Endothelial cell (in vitro differentiated cells): Measurements from ENCODE around the gene VANGL1. TPM values are rescaled to one million over a fixed set of nuclear protein-coding genes. Genes with fewer than 3 reads are reported as not detected.
A peak's percentile ranks its signal among the peaks of the same experiment; 100 is the strongest.

Source experiments
- DNase-seq: peaks from one replicate; pipeline ENCODE4 v3.0.0; 2021; ENCODE audit warnings: low spot score
- H3K27ac Mint-ChIP-seq: one replicate; pipeline ENCODE4 v1.8.0; 2021; ENCODE audit warnings: mixed read lengths, inconsistent platforms; ENCODE audit not compliant: unreplicated experiment
- H3K27me3 Mint-ChIP-seq: one replicate; pipeline ENCODE4 v1.8.0; 2021; ENCODE audit warnings: mild to moderate bottlenecking, moderate library complexity, mixed read lengths, inconsistent platforms; ENCODE audit not compliant: unreplicated experiment
- H3K36me3 Mint-ChIP-seq: one replicate; pipeline ENCODE4 v1.8.0; 2021; ENCODE audit warnings: mild to moderate bottlenecking, low read depth, mixed read lengths, inconsistent platforms; ENCODE audit not compliant: unreplicated experiment
- H3K4me1 Mint-ChIP-seq: one replicate; pipeline ENCODE4 v1.8.0; 2021; ENCODE audit warnings: mild to moderate bottlenecking, mixed read lengths, inconsistent platforms; ENCODE audit not compliant: unreplicated experiment
- H3K4me3 Mint-ChIP-seq: one replicate; pipeline ENCODE4 v1.8.0; 2021; ENCODE audit warnings: mild to moderate bottlenecking, mixed read lengths, inconsistent platforms; ENCODE audit not compliant: unreplicated experiment
- H3K9me3 Mint-ChIP-seq: one replicate; pipeline ENCODE4 v1.8.0; 2021; ENCODE audit warnings: mixed read lengths, inconsistent platforms; ENCODE audit not compliant: unreplicated experiment
- total RNA-seq: library from RNA; stranded (reverse); fragmentation: NEBNext Ultra II Directional; extraction: Animal tissue kit (Norgen Biotek cat#: 25700); gene quantifications from one replicate; pipeline ENCODE4 v1.2.1, GENCODE V29; 2021; ENCODE audit not compliant: unreplicated experiment
- TF ChIP-seq, protein P1 (sequence below): fragments of 200-600 bp; sonication (generic); IDR thresholded peaks from one replicate; pipeline ENCODE4 v1.5.0; 2021; ENCODE audit warnings: antibody characterized with exemption; ENCODE audit not compliant: unreplicated experiment

The VANGL1 gene
- total RNA-seq, 1 donor from 2014 or later, result 14.9 TPM

DNA sequence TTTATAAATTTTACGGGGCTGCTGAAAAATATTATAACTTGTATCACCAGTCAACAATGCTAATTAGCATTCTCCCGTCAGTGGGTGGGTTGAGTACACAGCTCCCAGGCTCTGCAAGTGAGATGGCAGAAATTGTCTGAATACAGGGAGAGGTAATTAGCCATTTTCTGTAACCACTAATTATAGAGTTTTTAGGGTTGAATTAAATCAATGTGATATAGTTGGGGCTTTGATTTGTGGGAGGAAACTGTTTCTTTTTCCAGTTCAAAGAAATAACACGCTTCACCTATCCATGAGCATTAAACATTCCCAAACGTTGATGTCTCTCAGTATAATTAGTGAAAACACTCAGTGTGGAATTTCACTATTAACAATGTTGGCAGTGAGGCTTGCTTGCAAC lies 1.5 kb downstream of the VANGL1 start:
- no peak for DNase-seq
- peaks cover 21% of the 10 kb centered on the region for H3K36me3 Mint-ChIP-seq

DNA sequence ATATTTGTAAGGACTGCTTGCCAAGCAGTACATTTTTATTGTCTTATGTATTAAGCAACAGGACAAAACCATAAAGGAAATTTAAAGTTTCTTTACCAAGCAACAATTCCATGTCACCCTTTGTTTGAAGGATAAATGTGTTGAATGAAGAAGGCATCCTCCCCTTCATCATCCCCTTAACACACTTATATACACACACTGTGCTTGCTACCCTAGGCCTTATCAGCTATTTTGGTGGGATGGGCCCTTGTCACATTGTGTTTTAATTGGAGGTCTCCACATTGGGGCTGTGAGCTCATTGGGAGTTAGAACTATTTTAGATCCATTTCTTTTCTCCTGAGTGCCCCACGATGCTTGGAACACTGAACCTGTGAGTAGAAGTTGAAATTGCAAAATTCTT lies 1.9 kb downstream of the VANGL1 start:
- H3K36me3 Mint-ChIP-seq, result peaks cover 21% of the 10 kb centered on the region
- H3K27me3 Mint-ChIP-seq, result peaks cover 14% of the 10 kb centered on the region
- H3K9me3 Mint-ChIP-seq, result peaks cover 5% of the 10 kb centered on the region
- TF ChIP-seq, protein P1, sequence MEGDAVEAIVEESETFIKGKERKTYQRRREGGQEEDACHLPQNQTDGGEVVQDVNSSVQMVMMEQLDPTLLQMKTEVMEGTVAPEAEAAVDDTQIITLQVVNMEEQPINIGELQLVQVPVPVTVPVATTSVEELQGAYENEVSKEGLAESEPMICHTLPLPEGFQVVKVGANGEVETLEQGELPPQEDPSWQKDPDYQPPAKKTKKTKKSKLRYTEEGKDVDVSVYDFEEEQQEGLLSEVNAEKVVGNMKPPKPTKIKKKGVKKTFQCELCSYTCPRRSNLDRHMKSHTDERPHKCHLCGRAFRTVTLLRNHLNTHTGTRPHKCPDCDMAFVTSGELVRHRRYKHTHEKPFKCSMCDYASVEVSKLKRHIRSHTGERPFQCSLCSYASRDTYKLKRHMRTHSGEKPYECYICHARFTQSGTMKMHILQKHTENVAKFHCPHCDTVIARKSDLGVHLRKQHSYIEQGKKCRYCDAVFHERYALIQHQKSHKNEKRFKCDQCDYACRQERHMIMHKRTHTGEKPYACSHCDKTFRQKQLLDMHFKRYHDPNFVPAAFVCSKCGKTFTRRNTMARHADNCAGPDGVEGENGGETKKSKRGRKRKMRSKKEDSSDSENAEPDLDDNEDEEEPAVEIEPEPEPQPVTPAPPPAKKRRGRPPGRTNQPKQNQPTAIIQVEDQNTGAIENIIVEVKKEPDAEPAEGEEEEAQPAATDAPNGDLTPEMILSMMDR, result no peak
- H3K4me1 Mint-ChIP-seq, result peaks cover 15% of the 10 kb centered on the region
- no peak for DNase-seq
- no peak overlapping the region for H3K27ac Mint-ChIP-seq
- H3K4me3 Mint-ChIP-seq, result peak overlapping the region; percentile 93

More for the DNA sequence above, 1.5 kb downstream of the VANGL1 start:
- Mint-ChIP-seq H3K4me3 (peak overlapping the region; percentile 93), H3K27me3 (peaks cover 14% of the 10 kb centered on the region), H3K4me1 (peaks cover 15% of the 10 kb centered on the region), H3K9me3 (peaks cover 5% of the 10 kb centered on the region), H3K27ac (peak overlapping the region; percentile 40)
- TF ChIP-seq, protein P1, result no peak

DNA sequence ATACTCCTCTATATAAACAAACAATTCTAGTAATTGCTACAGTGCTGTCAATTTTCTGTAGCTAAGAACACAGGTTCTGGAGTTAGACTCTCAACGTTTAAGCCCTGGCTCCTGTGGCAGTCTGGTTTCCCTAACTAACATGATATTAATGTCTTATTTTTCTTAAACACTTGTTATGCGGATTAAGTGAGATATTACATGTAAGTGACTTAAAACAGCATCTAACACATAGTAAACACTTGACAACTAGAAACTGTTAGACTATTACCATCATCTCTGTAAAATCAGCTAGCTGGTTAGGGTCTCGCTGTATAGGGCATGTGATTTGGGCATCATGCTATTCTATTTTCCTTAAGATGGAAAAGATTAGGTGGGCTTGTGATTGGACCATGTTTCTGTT lies 2.3 kb downstream of the VANGL1 start:
- Mint-ChIP-seq H3K27me3 (peaks cover 14% of the 10 kb centered on the region), H3K9me3 (peaks cover 5% of the 10 kb centered on the region), H3K36me3 (peaks cover 21% of the 10 kb centered on the region), H3K4me1 (peaks cover 15% of the 10 kb centered on the region), H3K27ac (no peak overlapping the region), H3K4me3 (no peak overlapping the region)
- DNase-seq, result no peak
- TF ChIP-seq, protein P1, result no peak

DNA sequence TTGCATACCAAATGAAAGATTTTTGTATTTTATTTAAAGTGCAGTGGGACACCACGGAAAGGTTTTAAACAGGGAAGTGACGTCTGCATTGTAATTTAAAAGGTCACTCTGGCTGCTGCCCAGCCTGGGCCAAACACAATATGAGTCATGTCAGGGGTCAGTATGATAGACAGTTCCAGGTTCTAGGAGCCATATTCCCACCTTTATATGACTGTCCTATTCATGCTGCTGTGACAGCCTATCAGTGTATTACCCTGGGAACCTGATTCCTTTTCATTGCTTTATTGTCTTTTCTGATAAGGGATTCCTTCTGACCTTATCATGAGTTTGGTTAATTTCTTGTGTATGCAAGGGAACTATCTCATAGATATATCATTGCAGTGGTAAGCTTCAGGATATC lies 5.3 kb downstream of the VANGL1 start:
- TF ChIP-seq, protein P1, result no peak
- Mint-ChIP-seq H3K4me1 (peaks cover 10% of the 10 kb centered on the region), H3K36me3 (peaks cover 7% of the 10 kb centered on the region), H3K27ac (no peak overlapping the region), H3K9me3 (no peaks in the 10 kb centered on the region), H3K27me3 (peaks cover 5% of the 10 kb centered on the region), H3K4me3 (no peak overlapping the region)
- DNase-seq, result no peak

DNA sequence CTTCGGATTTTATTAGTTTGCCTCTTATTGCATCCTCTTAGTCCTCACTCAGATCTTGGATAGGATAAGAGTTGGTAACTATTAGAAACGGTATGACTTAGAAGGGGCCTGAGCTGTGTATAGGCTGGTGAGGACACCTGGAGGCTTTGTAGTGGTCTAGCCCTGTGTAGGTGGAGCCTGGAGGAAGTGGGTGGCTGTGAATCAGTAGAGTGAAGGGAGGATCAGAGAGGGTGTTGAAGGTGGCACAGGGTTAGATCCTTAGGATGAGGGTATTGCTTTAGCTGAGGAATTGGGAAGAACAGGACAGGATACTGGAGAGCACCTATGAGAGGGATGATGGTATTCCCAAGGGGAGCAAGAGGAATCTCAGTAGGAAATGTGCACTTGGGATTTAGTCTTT lies 5.7 kb downstream of the VANGL1 start:
- TF ChIP-seq, protein P1, result no peak
- Mint-ChIP-seq H3K27ac (no peak overlapping the region), H3K27me3 (peaks cover 5% of the 10 kb centered on the region), H3K4me1 (peaks cover 10% of the 10 kb centered on the region), H3K36me3 (peaks cover 7% of the 10 kb centered on the region), H3K9me3 (no peaks in the 10 kb centered on the region), H3K4me3 (no peak overlapping the region)
- DNase-seq, result no peak
